GM18909 (cell line): ENCODE measurements around the gene RASSF9.

Experiments
- ATAC-seq: cut with Tn5 transposase; IDR thresholded peaks from one replicate; pipeline ENCODE4 v1.9.1; 2021; ENCODE audit warnings: mild to moderate bottlenecking; ENCODE audit not compliant: unreplicated experiment, poor library complexity

Gene RASSF9

GRCh38 chr12:85823436-85824180, 12.6 kb downstream of the RASSF9 start:
- no peak for ATAC-seq

GRCh38 chr12:85821759-85822158, 14.4 kb downstream of the RASSF9 start:
- no peak for ATAC-seq

DNA sequence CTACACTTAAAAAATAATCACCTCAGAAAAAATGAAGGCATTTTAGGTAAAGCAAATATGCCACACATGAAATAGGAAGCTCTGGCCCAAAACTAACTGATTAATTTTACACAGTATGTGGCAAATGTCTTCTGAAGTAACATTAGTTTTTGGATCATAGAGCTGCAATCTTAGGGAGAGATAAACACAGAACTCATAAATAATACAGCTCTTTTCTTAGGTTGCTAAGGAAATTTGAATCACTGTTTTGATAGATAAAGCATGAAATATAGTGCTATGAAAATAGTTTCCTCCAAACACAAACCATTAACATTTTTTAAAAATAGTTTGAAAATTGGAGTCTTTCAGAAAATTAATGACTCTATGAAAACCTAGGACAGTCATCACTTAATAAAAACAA, 15.0 kb downstream of the RASSF9 start:
- ATAC-seq = no peak

- ATAC-seq = no peak
Measured at GRCh38 chr12:85820101-85820500, 16.1 kb downstream of the RASSF9 start.

- ATAC-seq = no peak
Measured at GRCh38 chr12:85814741-85815140, 21.5 kb downstream of the RASSF9 start.

DNA sequence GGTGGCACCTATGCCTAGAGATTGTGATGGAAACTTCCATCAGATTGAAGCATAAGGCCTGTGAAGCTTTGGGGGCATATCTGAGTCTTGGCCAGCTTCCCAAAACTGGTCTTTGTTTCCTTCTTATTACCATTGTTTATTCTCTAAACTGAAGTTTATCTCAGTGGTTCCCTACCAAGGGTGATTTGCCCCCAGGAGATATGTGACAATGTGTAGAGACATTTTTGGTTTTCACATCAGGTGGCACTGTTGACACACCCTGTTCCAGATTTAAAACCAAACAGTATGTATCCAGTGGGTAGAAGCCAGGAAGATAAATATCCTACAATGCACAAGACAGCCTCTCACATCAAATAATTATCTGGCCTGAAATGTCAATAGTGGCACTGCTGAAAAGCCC, 22.1 kb downstream of the RASSF9 start:
- no peak for ATAC-seq

- no peak for ATAC-seq
Measured at GRCh38 chr12:85809500-85809899, 26.7 kb downstream of the RASSF9 start.

DNA sequence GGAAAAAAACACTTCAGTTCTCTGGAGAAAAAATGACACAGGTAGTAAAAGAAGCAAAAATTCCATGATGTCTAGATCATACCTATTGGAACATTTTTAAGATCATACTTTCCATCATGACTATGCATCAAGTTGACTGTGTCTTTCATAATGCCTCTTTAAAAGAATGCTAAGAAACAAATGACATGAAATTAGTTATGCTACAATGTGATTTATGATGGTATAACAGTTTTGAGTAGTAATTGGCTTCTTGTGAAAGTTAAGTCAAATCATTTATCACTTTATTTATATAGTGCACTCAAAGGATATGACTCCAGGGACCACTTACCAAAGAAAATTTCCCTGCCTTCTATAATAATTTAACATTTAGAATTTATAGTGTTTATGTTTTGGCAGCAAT, 28.5 kb downstream of the RASSF9 start:
- no peak for ATAC-seq

GRCh38 chr12:85805654-85806053, 30.6 kb downstream of the RASSF9 start:
- no peak for ATAC-seq

DNA sequence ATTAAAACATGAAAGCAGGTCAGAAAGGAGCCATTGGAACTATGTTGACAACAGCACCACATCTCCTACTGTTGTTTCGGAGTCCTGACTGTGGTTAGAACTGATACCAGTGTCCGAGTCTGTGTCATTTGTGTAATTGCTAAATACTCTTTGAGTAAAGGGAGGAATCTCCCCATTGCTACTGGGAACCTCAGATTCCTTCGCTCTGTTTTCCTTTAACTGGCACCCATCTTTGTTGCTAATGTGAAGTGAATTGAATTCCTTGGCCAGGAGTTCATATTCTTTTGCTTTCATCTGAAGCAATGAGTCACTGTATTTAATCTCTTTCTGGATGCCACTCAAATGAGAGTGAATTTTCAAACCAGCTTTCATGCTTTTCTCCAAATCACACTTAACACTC, 31.5 kb downstream of the RASSF9 start:
- no peak for ATAC-seq

- ATAC-seq = no peak
Measured at GRCh38 chr12:85803923-85804322, 32.3 kb downstream of the RASSF9 start.

DNA sequence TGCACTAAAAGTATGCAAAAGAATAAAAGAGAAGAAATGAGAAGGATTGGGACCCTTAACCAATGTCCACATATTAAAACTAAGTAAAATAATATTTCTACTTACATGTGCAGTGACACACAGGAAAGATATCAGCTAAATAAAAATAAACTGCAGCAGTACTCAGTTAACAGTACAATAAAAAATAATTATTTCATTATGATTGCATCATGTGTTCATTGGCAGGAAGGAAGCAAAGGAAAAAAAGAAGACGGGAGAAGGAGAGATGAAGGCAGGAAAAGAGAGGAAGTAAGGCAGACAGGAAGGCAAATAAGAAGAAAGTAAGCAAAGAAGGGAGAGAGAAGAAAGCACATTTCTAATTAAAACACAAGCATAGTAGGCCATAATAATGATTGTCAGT, 33.0 kb downstream of the RASSF9 start:
- no peak for ATAC-seq

- ATAC-seq = no peak
Measured at GRCh38 chr12:85798122-85798521, 38.1 kb downstream of the RASSF9 start.

GRCh38 chr12:85796001-85796400, 40.2 kb downstream of the RASSF9 start:
- no peak for ATAC-seq

DNA sequence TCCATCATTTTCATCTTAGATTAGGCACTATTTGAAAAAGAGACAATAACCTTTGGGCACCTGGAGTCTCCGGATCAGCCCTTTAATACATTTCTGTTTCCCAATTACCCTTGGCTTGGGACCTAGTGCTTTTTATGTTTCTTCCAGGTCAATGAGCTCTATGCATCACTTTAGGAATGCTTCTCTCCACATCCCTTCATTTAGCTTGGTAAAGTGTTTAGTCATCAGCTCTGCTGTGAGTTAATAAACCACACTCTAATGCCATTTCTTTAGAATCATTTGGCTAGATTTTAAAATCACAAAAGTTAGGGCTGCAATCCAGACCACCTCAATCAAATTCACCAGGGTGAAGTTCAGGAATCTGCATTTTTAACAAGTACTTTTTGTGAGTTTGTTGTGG, 41.7 kb downstream of the RASSF9 start:
- no peak for ATAC-seq

DNA sequence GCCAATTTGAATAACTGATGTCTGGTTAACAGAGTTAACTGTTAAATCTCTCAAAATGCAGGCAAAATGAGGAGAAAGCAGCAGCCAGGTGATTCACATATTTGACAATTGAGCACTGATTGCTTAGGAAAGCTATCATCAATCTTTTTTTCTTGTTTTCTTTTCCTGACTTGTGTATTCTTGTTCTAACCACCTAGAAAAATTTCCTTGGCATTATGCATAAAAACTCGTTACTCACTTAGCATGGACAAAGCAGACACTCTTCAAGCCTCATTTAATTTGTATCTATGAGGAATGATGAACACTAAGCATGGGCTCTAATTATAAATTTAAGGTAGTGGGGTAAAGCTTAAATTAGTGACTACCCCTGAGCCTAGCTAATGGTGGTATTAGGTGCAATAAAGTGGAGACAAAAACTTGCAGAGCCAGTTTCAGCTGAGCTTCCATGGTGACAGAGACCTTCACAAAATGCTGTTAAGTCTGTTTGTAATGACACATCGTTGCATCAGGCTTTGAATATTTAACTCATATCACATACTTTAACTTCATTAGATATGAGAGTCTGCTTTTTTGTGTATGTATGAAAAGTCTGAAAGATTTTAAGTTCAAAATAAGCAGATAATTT, 52.0 kb downstream of the RASSF9 start:
- no peak for ATAC-seq

GRCh38 chr12:85782711-85783110, 53.5 kb downstream of the RASSF9 start:
- no peak for ATAC-seq

GRCh38 chr12:85781766-85782165, 54.4 kb downstream of the RASSF9 start:
- ATAC-seq = no peak

GRCh38 chr12:85779768-85780167, 56.4 kb downstream of the RASSF9 start:
- no peak for ATAC-seq

- ATAC-seq = no peak
Measured at GRCh38 chr12:85775091-85775490, 61.1 kb downstream of the RASSF9 start.

DNA sequence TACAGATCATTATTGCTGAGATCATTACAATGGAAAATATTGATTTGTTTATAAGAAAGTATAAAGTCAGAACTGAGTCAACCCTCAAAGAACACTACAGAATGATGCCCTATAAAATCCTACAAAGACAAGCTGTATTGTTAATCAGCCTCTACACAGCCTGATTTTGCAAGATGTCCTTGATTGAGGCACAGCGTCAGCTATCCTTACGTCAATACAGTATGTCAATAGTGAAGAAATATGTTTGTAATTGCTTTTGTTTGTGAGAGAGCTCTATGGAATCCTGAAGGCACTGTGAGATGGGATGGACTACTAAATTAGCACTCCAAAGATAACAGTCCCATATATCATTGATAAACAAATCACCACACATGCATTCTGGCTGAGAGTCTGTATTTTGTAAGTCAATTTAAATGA, 70.7 kb downstream of the RASSF9 start:
- ATAC-seq = no peak

DNA sequence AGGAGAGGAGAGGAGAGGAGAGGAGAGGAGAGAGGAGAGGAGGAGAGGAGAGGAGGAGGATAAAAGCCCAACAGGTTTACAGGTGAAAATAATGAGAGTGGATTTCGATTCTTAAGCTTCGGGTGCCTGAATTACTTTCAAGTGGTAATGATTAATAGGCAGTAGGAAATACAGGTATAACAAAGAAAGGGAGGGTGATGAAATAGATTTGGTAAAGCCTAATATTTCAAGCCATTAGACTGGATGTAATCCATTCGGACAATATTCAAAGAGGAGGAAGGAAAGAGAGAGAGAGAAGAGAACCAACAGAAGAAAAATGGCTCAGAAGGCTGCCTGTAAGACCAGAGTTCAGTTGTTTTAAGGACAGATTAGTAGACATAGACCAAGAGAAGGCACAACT, 76.6 kb downstream of the RASSF9 start:
- ATAC-seq = no peak
